Spleen (tissue), 11 donors: ENCODE measurements around the gene STING1. TPM values are rescaled to one million over a fixed set of nuclear protein-coding genes. Genes with fewer than 3 reads are reported as not detected.
"Not testable (repeated sequence)": the region's sequence is repeated elsewhere in the genome, so short reads cannot be mapped to it uniquely, and the experiment has no call there.

ENCODE experiments used
- DNase-seq: peaks from one replicate; pipeline ENCODE4 v3.0.0-alpha.2; 2020
- H3K27ac ChIP-seq, 8 donors: fragments of 200-600 bp; sonication (generic) in 7 of 8; 1 replicate in 4 of 8; 2 replicates in 4 of 8; pipeline versions ENCODE4 v1.5.0 to v1.8.0; 2016 to 2021; ENCODE audit warnings: inconsistent platforms in 4 of 8, mild to moderate bottlenecking in 4 of 8, moderate library complexity in 1 of 8
- H3K27me3 ChIP-seq, 7 donors: fragments of 200-600 bp; sonication (generic) in 6 of 7; replicated peaks in 1 of 7; 1 replicate in 4 of 7; 2 replicates in 3 of 7; pipeline versions ENCODE4 v1.5.0 to v1.8.0; 2016 to 2021; ENCODE audit warnings: inconsistent platforms in 3 of 7, mild to moderate bottlenecking in 1 of 7
- H3K36me3 ChIP-seq, 6 donors: fragments of 200-600 bp; sonication (generic) in 5 of 6; 1 replicate in 4 of 6; 2 replicates in 2 of 6; pipeline versions ENCODE4 v1.5.0 to v1.8.0; 2016 to 2021; ENCODE audit warnings: inconsistent platforms in 2 of 6
- H3K4me1 ChIP-seq, 6 donors: fragments of 200-600 bp; sonication (generic) in 5 of 6; 1 replicate in 3 of 6; 2 replicates in 3 of 6; pipeline versions ENCODE4 v1.5.0 to v1.8.0; 2016 to 2021; ENCODE audit warnings: inconsistent platforms in 3 of 6
- H3K4me3 ChIP-seq, 8 donors: fragments of 200-600 bp; sonication (generic) in 7 of 8; 1 replicate in 4 of 8; 2 replicates in 4 of 8; pipeline versions ENCODE4 v1.5.0 to v1.8.0; 2016 to 2021; ENCODE audit warnings: inconsistent platforms in 4 of 8, mild to moderate bottlenecking in 4 of 8, moderate library complexity in 2 of 8
- H3K9me3 ChIP-seq, 8 donors: fragments of 200-600 bp; sonication (generic) in 7 of 8; 1 replicate in 4 of 8; 2 replicates in 4 of 8; pipeline versions ENCODE4 v1.5.0 to v1.8.0; 2016 to 2021; ENCODE audit warnings: inconsistent platforms in 4 of 8
- POLR2A ChIP-seq, 3 donors: fragments of 450-650 bp; IDR thresholded peaks; one replicate each; pipeline ENCODE4 v1.5.1; 2017; ENCODE audit warnings: antibody characterized with exemption in 3 of 3, mild to moderate bottlenecking in 1 of 3
- POLR2AphosphoS5 ChIP-seq, 3 donors: sonication (generic); formaldehyde crosslinking; IDR thresholded peaks; one replicate each; pipeline ENCODE4 v1.5.1; 2017; ENCODE audit warnings: antibody characterized with exemption in 3 of 3
- WGBS, 5 donors: extraction: QIAGEN DNeasy Blood & Tissue Kit in 3 of 5; methylation state at CpG; one replicate each; pipeline versions ENCODE4 v1.1.5 to v1.1.7; 2013 to 2018; 5-methylcytosine and 5-hydroxymethylcytosine counted together
- intact Hi-C: fragments of 100-400 bp; cut with DNase I; formaldehyde crosslinking; loops from one replicate; pipeline ENCODE4 v1.15.0; 2023; ENCODE audit warnings: low total_unique reads
- polyA plus RNA-seq, 3 donors: library from polyadenylated mRNA; stranded (reverse); fragments of 200-250 nt; gene quantifications; one replicate each; pipeline ENCODE4 v1.2.1, GENCODE V29; 2013
- total RNA-seq, 7 donors: library from RNA; depleted of rRNA in 3 of 7; stranded (reverse); fragments of >200 nt in 3 of 7; fragmentation: NEBNext Ultra II Directional in 4 of 7; extraction: Animal tissue kit (Norgen Biotek cat#: 25700) in 4 of 7; gene quantifications; one replicate each; pipeline versions ENCODE4 v1.1.0 to v1.2.1, GENCODE V29; 2016 to 2021
- TF ChIP-seq, protein P1 (sequence below), 11 experiments: fragments of 200-600 bp in 7 of 11; fragments of 450-650 bp in 4 of 11; sonication (generic) in 4 of 11; IDR thresholded peaks in 8 of 11; conservative IDR thresholded peaks in 3 of 11; 1 replicate in 7 of 11; 2 replicates in 4 of 11; pipeline versions ENCODE4 v1.4.0 to v1.8.0; 2016 to 2021; ENCODE audit warnings: antibody characterized with exemption in 11 of 11, inconsistent platforms in 4 of 11, mild to moderate bottlenecking in 1 of 11
- donor health status: healthy with polysubstance abuse.
- donor health status: DM: no; HTN: no; CAD: no; lungs with moderate emphysema.
- donor health status: DM: no; HTN: no; CAD: no.
- donor health status: Bipolar disorder and iron deficiency.
- donor health status: healthy.
- donor health status: DM: no; HTN: no; CAD: no.
- donor health status: DM: yes; HTN: yes; CAD: no.

The STING1 gene
- total and polyA plus RNA-seq, 10 donors, result 24.2 to 166 (median 104) TPM

DNA sequence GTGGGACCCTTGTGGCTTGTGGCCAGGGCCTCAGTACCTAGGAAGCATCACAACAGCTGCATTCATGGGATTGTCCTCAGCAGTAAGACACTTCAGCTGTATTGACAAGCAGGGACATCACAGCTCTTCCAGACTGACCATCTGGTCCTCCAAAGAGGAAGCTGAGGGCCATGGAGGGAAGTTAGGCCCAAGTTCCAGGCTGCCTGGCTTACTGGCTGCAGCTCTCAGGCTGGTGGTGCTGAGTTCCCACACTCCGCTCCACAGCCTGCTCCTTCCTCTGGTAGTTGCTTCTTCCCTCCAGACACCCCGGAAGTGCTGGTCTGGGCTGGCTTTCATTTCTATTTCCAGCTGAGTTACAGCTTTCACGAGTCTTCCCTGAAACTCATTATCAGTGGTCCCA is 5.7 kb upstream of the STING1 start:
- intact Hi-C loops, result no loop called here
- Histone ChIP-seq H3K36me3 (no peaks in the 10 kb centered on the region), H3K27ac (peak overlapping the region in 7 of 8 donors; percentile 33 to 78 (median 66)), H3K4me3 (no peak overlapping the region), H3K9me3 (no peaks in the 10 kb centered on the region), H3K4me1 (peaks cover 0 to 43% (median 18%) of the 10 kb centered on the region in 6 donors), H3K27me3 (no peaks in the 10 kb centered on the region)
- WGBS, 5 donors, result 34 to 61% (median 37%) methylated on average over 3 of the region's 3 CpGs
- peak in 2 of 3 donors; percentile 10 to 41 for TF ChIP-seq POLR2AphosphoS5 (IDR thresholded peaks at IDR 0.05)
- TF ChIP-seq POLR2A (IDR thresholded peaks at IDR 0.05), result no peak
- DNase-seq, result peak; percentile 77

DNA sequence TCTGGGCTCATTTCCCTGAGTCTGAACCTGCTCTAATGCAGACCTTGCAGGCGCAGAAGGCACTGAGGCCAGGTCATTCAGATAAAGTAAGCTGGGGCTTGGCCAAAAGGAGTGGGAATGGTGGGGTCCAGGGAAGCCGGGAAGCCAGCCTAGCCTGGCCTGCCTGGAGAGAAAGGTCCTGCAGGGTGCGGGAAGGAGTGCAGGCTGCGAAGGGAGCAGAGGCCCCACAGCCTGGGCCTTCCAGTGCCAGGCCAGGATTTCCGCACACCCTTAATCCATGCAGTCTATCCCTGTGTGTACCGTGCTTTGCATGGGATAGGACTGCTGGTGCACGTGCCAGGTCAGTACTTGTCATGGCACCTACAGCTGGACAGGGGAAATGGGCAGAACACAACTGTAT is 3.6 kb upstream of the STING1 start:
- Histone ChIP-seq H3K4me1 (peaks cover 0 to 53% (median 35%) of the 10 kb centered on the region in 6 donors), H3K36me3 (no peaks in the 10 kb centered on the region), H3K27ac (no peak overlapping the region), H3K9me3 (no peaks in the 10 kb centered on the region), H3K27me3 (no peaks in the 10 kb centered on the region), H3K4me3 (no peak overlapping the region)
- TF ChIP-seq, protein P1, sequence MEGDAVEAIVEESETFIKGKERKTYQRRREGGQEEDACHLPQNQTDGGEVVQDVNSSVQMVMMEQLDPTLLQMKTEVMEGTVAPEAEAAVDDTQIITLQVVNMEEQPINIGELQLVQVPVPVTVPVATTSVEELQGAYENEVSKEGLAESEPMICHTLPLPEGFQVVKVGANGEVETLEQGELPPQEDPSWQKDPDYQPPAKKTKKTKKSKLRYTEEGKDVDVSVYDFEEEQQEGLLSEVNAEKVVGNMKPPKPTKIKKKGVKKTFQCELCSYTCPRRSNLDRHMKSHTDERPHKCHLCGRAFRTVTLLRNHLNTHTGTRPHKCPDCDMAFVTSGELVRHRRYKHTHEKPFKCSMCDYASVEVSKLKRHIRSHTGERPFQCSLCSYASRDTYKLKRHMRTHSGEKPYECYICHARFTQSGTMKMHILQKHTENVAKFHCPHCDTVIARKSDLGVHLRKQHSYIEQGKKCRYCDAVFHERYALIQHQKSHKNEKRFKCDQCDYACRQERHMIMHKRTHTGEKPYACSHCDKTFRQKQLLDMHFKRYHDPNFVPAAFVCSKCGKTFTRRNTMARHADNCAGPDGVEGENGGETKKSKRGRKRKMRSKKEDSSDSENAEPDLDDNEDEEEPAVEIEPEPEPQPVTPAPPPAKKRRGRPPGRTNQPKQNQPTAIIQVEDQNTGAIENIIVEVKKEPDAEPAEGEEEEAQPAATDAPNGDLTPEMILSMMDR (IDR thresholded peaks at IDR 0.05 in 8 of 11, conservative IDR thresholded peaks at IDR 0.05 in 3 of 11), result no peak
- no peak for TF ChIP-seq POLR2A (IDR thresholded peaks at IDR 0.05)
- DNase-seq, result no peak
- WGBS, 5 donors, result 90 to 95% (median 91%) methylated on average over 5 to 7 of the region's 7 CpGs
- intact Hi-C loops, result no loop called here

DNA sequence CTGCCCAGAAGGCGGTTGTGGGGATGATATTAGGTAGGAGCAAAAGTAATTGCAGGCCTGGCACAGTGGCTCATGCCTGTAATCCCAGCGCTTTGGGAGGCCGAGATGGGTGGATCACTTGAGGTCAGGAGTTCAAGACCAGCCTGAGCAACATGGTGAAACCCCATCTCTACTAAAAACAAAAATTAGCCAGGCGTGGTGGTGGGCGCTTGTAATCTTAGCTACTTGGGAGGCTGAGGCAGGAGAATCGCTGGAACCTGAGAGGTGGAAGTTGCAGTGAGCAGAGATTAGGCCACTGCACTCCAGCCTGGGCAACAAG is 291 bp upstream of the STING1 start:
- intact Hi-C loops, H3K27me3 ChIP-seq, H3K9me3 ChIP-seq, DNase-seq: not testable (repeated sequence)
- H3K27ac ChIP-seq, result peak overlapping the region; percentile 89 to 97 (median 92)
- WGBS, 5 donors, result 33 to 43% (median 37%) methylated on average over 6 of the region's 6 CpGs
- peak overlapping the region in 7 of 8 donors; percentile 42 to 73 (median 54) for H3K4me3 ChIP-seq
- H3K36me3 ChIP-seq, result peaks cover 0 to 28% (median 15%) of the 10 kb centered on the region in 6 donors
- H3K4me1 ChIP-seq, result peaks cover 7 to 76% (median 57%) of the 10 kb centered on the region in 6 donors

DNA sequence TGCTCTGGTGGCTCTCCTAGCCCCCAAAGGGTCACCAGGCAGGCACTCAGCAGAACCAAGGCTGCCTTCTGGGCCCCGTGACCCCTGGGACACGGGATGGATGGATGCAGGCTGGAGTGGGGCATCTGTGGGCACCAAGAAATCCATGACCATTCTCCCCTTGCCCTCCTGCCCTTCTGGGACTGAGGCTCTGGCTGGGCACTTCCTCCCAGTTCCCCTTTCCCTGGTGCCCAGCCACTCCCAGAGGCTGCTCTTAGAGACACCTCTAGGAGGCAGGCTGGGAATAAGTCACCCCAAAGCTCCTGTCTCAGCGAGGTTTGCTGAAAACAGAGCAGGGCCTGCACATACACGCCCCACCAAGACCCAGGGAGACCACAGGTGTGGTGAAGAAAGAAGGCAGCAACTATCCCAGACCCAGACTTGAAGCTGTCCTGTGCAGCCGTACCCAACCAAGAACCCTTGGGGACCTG is 943 bp downstream of the STING1 start:
- H3K36me3 ChIP-seq, result peaks cover 0 to 40% (median 27%) of the 10 kb centered on the region in 6 donors
- H3K4me3 ChIP-seq, result peak overlapping the region; percentile 42 to 73 (median 56)
- intact Hi-C loops, result no loop called here
- WGBS, 5 donors, result 9 to 32% (median 11%) methylated on average over 5 of the region's 5 CpGs
- no peak for TF ChIP-seq POLR2A (IDR thresholded peaks at IDR 0.05)
- TF ChIP-seq, protein P1 (IDR thresholded peaks at IDR 0.05 in 8 of 11, conservative IDR thresholded peaks at IDR 0.05 in 3 of 11), result no peak
- TF ChIP-seq POLR2AphosphoS5 (IDR thresholded peaks at IDR 0.05), result no peak
- H3K27me3 ChIP-seq, result no peaks in the 10 kb centered on the region
- peak; percentile 78 for DNase-seq
- H3K4me1 ChIP-seq, result peaks cover 7 to 85% (median 62%) of the 10 kb centered on the region in 6 donors
- H3K27ac ChIP-seq, result peak overlapping the region; percentile 89 to 97 (median 92)
- no peaks in the 10 kb centered on the region for H3K9me3 ChIP-seq

DNA sequence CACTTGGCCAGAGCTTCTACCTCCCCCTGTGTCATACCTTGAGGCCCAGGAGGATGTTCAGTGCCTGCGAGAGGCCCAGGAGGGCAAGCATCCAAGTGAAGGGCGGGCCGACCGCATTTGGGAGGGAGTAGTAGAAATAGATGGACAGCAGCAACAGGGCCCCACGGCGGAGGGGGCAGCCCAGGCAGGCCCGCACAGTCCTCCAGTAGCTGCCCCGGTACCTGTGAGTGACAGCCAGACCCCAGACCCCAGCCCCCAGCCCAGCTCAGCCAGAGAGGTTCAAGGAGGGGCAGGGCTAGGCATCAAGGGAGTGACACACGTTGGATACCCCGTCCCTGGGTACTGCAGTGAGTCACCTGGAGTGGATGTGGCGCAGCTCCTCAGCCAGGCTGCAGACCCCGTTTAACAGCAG is 1.4 kb downstream of the STING1 start:
- 19 to 42% (median 28%) methylated on average over 6 to 12 of the region's 12 CpGs for WGBS, 5 donors
- peak; percentile 78 for DNase-seq
- peaks cover 7 to 90% (median 66%) of the 10 kb centered on the region in 6 donors for H3K4me1 ChIP-seq

DNA sequence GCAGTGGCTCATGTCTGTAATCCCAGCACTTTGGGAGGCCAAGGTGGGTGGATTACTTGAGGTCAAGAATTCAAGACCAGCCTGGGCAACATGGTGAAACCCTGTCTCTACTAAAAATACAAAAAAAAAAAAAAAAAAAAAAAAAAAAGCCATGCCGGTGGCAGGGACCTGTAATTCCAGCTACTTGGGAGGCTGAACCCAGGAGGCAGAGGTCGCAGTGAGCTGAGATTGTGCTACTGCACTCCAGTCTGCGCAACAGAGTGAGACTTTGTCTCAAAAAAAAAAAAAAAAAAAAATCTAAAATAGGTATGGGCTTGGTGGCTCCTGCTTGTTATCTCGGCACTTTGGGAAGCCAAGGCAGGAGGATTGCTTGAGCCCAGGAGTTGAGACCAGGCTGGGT is 2.8 kb downstream of the STING1 start:
- H3K27me3 ChIP-seq, H3K9me3 ChIP-seq, DNase-seq, intact Hi-C loops, H3K4me3 ChIP-seq: not testable (repeated sequence)
- H3K27ac ChIP-seq, result peak overlapping the region in 4 of 8 donors; percentile 89 to 97 (median 95)
- WGBS, 5 donors, result 86 to 95% (median 91%) methylated on average over 4 of the region's 4 CpGs
- H3K36me3 ChIP-seq, result peaks cover 0 to 59% (median 36%) of the 10 kb centered on the region in 6 donors
- peaks cover 12 to 100% (median 79%) of the 10 kb centered on the region in 6 donors for H3K4me1 ChIP-seq

More for the DNA sequence above, 1.4 kb downstream of the STING1 start:
- Histone ChIP-seq H3K27ac (peak overlapping the region; percentile 89 to 97 (median 92)), H3K36me3 (peaks cover 0 to 45% (median 31%) of the 10 kb centered on the region in 6 donors), H3K27me3 (no peaks in the 10 kb centered on the region), H3K9me3 (no peaks in the 10 kb centered on the region), H3K4me3 (peak overlapping the region; percentile 42 to 73 (median 56))
- intact Hi-C loops, result no loop called here
- TF ChIP-seq POLR2AphosphoS5 (IDR thresholded peaks at IDR 0.05), result peak in 1 of 3 donors; percentile 8
- TF ChIP-seq, protein P1 (IDR thresholded peaks at IDR 0.05 in 8 of 11, conservative IDR thresholded peaks at IDR 0.05 in 3 of 11), result no peak

DNA sequence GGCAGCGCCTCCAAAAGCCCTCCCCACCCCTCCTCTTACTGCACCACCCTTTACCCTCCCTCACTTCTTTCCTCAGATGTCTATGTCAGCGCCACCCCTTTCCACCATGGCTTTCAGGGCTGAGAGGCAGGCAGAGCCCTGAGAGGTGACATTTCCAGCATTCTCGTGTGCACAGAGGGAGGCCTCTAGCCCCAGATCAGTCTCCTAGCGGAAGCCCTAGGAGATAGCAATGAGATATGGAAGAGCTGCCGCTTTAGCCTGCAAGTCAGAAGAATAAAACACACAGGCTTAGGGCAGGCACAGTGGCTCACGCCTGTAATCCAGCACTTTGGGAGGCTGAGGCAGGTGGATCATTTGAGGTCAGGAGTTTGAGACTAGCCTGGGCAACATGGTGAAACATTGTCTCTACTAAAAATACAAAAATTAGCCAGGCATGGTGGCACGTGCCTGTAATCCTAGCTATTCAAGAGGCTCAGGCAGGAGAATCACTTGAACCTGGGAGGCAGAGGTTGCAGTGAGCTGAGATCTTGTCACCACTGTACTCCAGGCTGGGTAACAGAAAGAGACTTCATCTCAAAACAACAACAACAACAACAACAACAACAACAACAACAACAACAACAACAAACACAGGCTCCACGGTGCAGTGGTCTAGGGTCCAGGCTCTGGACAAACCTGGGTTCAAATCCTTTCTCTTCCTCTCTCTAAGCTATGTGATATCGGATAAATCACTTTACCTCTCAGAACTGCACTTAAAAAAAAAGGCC is 3.7 kb downstream of the STING1 start:
- 73 to 86% (median 79%) methylated on average over 9 of the region's 9 CpGs for WGBS, 5 donors
- H3K4me1 ChIP-seq, result peaks cover 19 to 100% (median 83%) of the 10 kb centered on the region in 6 donors
- H3K9me3 ChIP-seq, DNase-seq, H3K27me3 ChIP-seq, intact Hi-C loops, H3K4me3 ChIP-seq: not testable (repeated sequence)
- H3K36me3 ChIP-seq, result peaks cover 0 to 62% (median 36%) of the 10 kb centered on the region in 6 donors
- peak overlapping the region in 4 of 8 donors; percentile 15 to 89 (median 35) for H3K27ac ChIP-seq
